Neuronal stem cell (in vitro differentiated cells): ENCODE data around the gene LAMA2.

ENCODE experiments used
- DNase-seq: peaks from one replicate; pipeline ENCODE4 v3.0.0-alpha.2; 2013; ENCODE audit warnings: low spot score
- H2AFZ ChIP-seq: one replicate; pipeline ENCODE4 v1.6.1; 2013; ENCODE audit warnings: mild to moderate bottlenecking, low read length, inconsistent platforms
- H2AK5ac ChIP-seq: 2 replicates; pipeline ENCODE4 v1.6.1; 2013; ENCODE audit warnings: low read depth, mild to moderate bottlenecking, inconsistent platforms, low read length, moderate library complexity, mixed read lengths
- H2BK120ac ChIP-seq: 2 replicates; pipeline ENCODE4 v1.6.1; 2013; ENCODE audit warnings: low read depth, mild to moderate bottlenecking, inconsistent platforms, low read length, moderate library complexity, mixed read lengths
- H2BK12ac ChIP-seq: one replicate; pipeline ENCODE4 v1.6.1; 2013; ENCODE audit warnings: low read length, inconsistent platforms
- H2BK15ac ChIP-seq: 2 replicates; pipeline ENCODE4 v1.6.1; 2013; ENCODE audit warnings: mild to moderate bottlenecking, low read length, inconsistent platforms, mixed read lengths
- H2BK5ac ChIP-seq: one replicate; pipeline ENCODE4 v1.6.1; 2013; ENCODE audit warnings: inconsistent platforms, mild to moderate bottlenecking, low read length, moderate library complexity
- H3K14ac ChIP-seq: one replicate; pipeline ENCODE4 v1.6.1; 2013; ENCODE audit warnings: low read length, inconsistent platforms
- H3K18ac ChIP-seq: 2 replicates; pipeline ENCODE4 v1.6.1; 2013; ENCODE audit warnings: low read length, inconsistent platforms
- H3K23ac ChIP-seq: 2 replicates; pipeline ENCODE4 v1.6.1; 2013; ENCODE audit warnings: low read depth, mild to moderate bottlenecking, mixed read lengths, low read length, inconsistent platforms; ENCODE audit not compliant: poor library complexity
- H3K27ac ChIP-seq: replicated peaks from 3 replicates; pipeline ENCODE4 v1.5.1; 2013; ENCODE audit warnings: low read length, inconsistent platforms
- H3K27me3 ChIP-seq, 3 experiments: 2 replicates each; pipeline ENCODE4 v1.6.1; 2013; ENCODE audit warnings: low read length in 3 of 3, mild to moderate bottlenecking in 2 of 3, inconsistent platforms in 1 of 3, low read depth in 1 of 3, mixed read lengths in 1 of 3, moderate library complexity in 1 of 3; ENCODE audit not compliant: control insufficient read depth in 3 of 3, insufficient read depth in 3 of 3
- H3K36me3 ChIP-seq, 2 donors: replicated peaks in 1 of 2; 2 replicates each; pipeline ENCODE4 v1.6.1; 2013; ENCODE audit warnings: low read length in 2 of 2; ENCODE audit not compliant: control insufficient read depth in 2 of 2, insufficient read depth in 2 of 2
- H3K4ac ChIP-seq: 2 replicates; pipeline ENCODE4 v1.6.1; 2013; ENCODE audit warnings: inconsistent platforms, mild to moderate bottlenecking, low read length, moderate library complexity
- H3K4me1 ChIP-seq, 2 donors: 1 replicate in 1 of 2; 2 replicates in 1 of 2; pipeline ENCODE4 v1.6.1; 2013; ENCODE audit warnings: low read length in 2 of 2, low read depth in 1 of 2; ENCODE audit not compliant: control insufficient read depth in 2 of 2, insufficient read depth in 1 of 2
- H3K4me2 ChIP-seq: one replicate; pipeline ENCODE4 v1.6.1; 2013; ENCODE audit warnings: mild to moderate bottlenecking, low read length, inconsistent platforms; ENCODE audit not compliant: insufficient read depth, poor library complexity, severe bottlenecking
- H3K4me3 ChIP-seq, 2 donors: 2 replicates each; pipeline ENCODE4 v1.5.1; 2013; ENCODE audit warnings: low read length in 2 of 2, mild to moderate bottlenecking in 2 of 2, inconsistent platforms in 1 of 2, moderate library complexity in 1 of 2
- H3K79me1 ChIP-seq: one replicate; pipeline ENCODE4 v1.6.1; 2013; ENCODE audit warnings: low read depth, mild to moderate bottlenecking, inconsistent platforms, low read length, moderate library complexity
- H3K9ac ChIP-seq: one replicate; pipeline ENCODE4 v1.6.1; 2013; ENCODE audit warnings: mild to moderate bottlenecking, low read depth, low read length, inconsistent platforms; ENCODE audit not compliant: poor library complexity
- H3K9me3 ChIP-seq, 2 donors: replicated peaks in 1 of 2; 2 replicates each; pipeline versions ENCODE3 to v1.6.1; 2013; ENCODE audit warnings: low read length in 2 of 2, mild to moderate bottlenecking in 2 of 2, inconsistent platforms in 1 of 2, low read depth in 1 of 2, mixed read lengths in 1 of 2, moderate library complexity in 1 of 2; ENCODE audit not compliant: control insufficient read depth in 2 of 2, insufficient read depth in 1 of 2
- H4K8ac ChIP-seq: one replicate; pipeline ENCODE4 v1.6.1; 2013; ENCODE audit warnings: low read depth, mild to moderate bottlenecking, inconsistent platforms, low read length, moderate library complexity
- H4K91ac ChIP-seq: one replicate; pipeline ENCODE4 v1.6.1; 2013; ENCODE audit warnings: low read length, low read depth, mild to moderate bottlenecking, inconsistent platforms; ENCODE audit not compliant: poor library complexity
- WGBS, 2 donors: extraction: QIAGEN DNeasy Blood & Tissue Kit; methylation state at CpG; one replicate each; pipeline ENCODE4 v1.1.7; 2013; ENCODE audit warnings: missing lambda C conversion rate in 2 of 2, mixed read lengths in 1 of 2; ENCODE audit not compliant: insufficient read length in 2 of 2, insufficient replicate concordance in 1 of 2; ENCODE audit errors: extremely low coverage in 2 of 2; 5-methylcytosine and 5-hydroxymethylcytosine counted together

Gene LAMA2

GRCh38 chr6:129253242-129253641 is 370.3 kb downstream of the LAMA2 start:
- WGBS, 2 donors = no CpG with 5 or more reads among the region's 1 CpG
- H2BK12ac ChIP-seq = no peak overlapping the region
- H3K4me3 ChIP-seq = no peak overlapping the region
- H3K18ac ChIP-seq = no peak overlapping the region
- no peak overlapping the region for H3K23ac ChIP-seq
- H3K9me3 ChIP-seq = no peaks in the 10 kb centered on the region
- no peak overlapping the region for H3K14ac ChIP-seq
- no peak overlapping the region for H2BK5ac ChIP-seq
- H3K79me1 ChIP-seq = no peaks in the 10 kb centered on the region
- no peak overlapping the region for H2AK5ac ChIP-seq
- no peak overlapping the region for H4K8ac ChIP-seq
- no peak overlapping the region for H3K4ac ChIP-seq
- no peak overlapping the region for H4K91ac ChIP-seq
- H3K27me3 ChIP-seq = no peaks in the 10 kb centered on the region
- no peak overlapping the region for H3K4me2 ChIP-seq
- no peak for DNase-seq
- no peak overlapping the region for H3K9ac ChIP-seq
- no peak overlapping the region for H2AFZ ChIP-seq
- H3K36me3 ChIP-seq = no peaks in the 10 kb centered on the region
- H2BK15ac ChIP-seq = no peak overlapping the region
- H3K27ac ChIP-seq = no peak overlapping the region
- H3K4me1 ChIP-seq = no peaks in the 10 kb centered on the region
- no peak overlapping the region for H2BK120ac ChIP-seq

GRCh38 chr6:129253727-129254126 is 370.8 kb downstream of the LAMA2 start:
- H3K4me2 ChIP-seq = no peak overlapping the region
- no peak overlapping the region for H2AFZ ChIP-seq
- WGBS, 2 donors = no CpG with 5 or more reads among the region's 6 CpGs
- H2BK5ac ChIP-seq = no peak overlapping the region
- H4K8ac ChIP-seq = no peak overlapping the region
- no peak overlapping the region for H3K18ac ChIP-seq
- H3K23ac ChIP-seq = no peak overlapping the region
- H3K36me3 ChIP-seq = no peaks in the 10 kb centered on the region
- H4K91ac ChIP-seq = no peak overlapping the region
- H3K9ac ChIP-seq = no peak overlapping the region
- DNase-seq = no peak
- no peak overlapping the region for H2BK15ac ChIP-seq
- H3K4ac ChIP-seq = no peak overlapping the region
- no peak overlapping the region for H2AK5ac ChIP-seq
- H3K14ac ChIP-seq = no peak overlapping the region
- H3K4me3 ChIP-seq = no peak overlapping the region
- H3K79me1 ChIP-seq = no peaks in the 10 kb centered on the region
- no peaks in the 10 kb centered on the region for H3K27me3 ChIP-seq
- no peak overlapping the region for H3K27ac ChIP-seq
- H3K4me1 ChIP-seq = no peaks in the 10 kb centered on the region
- no peak overlapping the region for H2BK120ac ChIP-seq
- H2BK12ac ChIP-seq = no peak overlapping the region
- no peaks in the 10 kb centered on the region for H3K9me3 ChIP-seq

- H2AK5ac ChIP-seq = no peak overlapping the region
- no peak overlapping the region for H4K91ac ChIP-seq
- H3K4ac ChIP-seq = no peak overlapping the region
- H3K4me2 ChIP-seq = no peak overlapping the region
- no peak overlapping the region for H2BK15ac ChIP-seq
- H2BK120ac ChIP-seq = no peak overlapping the region
- no peak overlapping the region for H3K14ac ChIP-seq
- H3K9me3 ChIP-seq = no peaks in the 10 kb centered on the region
- no peak overlapping the region for H3K4me3 ChIP-seq
- H3K23ac ChIP-seq = no peak overlapping the region
- no peak overlapping the region for H3K18ac ChIP-seq
- no peaks in the 10 kb centered on the region for H3K4me1 ChIP-seq
- H3K36me3 ChIP-seq = no peaks in the 10 kb centered on the region
- H3K27ac ChIP-seq = no peak overlapping the region
- no peak overlapping the region for H4K8ac ChIP-seq
- no peak for DNase-seq
- no peak overlapping the region for H3K9ac ChIP-seq
- no peak overlapping the region for H2BK12ac ChIP-seq
- no peak overlapping the region for H2BK5ac ChIP-seq
- H3K79me1 ChIP-seq = no peaks in the 10 kb centered on the region
- H3K27me3 ChIP-seq = no peaks in the 10 kb centered on the region
- H2AFZ ChIP-seq = no peak overlapping the region
Observed at GRCh38 chr6:129257196-129257595, 374.3 kb downstream of the LAMA2 start.

- H3K27ac ChIP-seq = no peak overlapping the region
- WGBS, 2 donors = no CpG with 5 or more reads among the region's 1 CpG
- H4K8ac ChIP-seq = no peak overlapping the region
- H3K36me3 ChIP-seq = no peaks in the 10 kb centered on the region
- H2AFZ ChIP-seq = no peak overlapping the region
- H2BK120ac ChIP-seq = no peak overlapping the region
- H2AK5ac ChIP-seq = no peak overlapping the region
- no peak overlapping the region for H2BK12ac ChIP-seq
- H3K27me3 ChIP-seq = no peaks in the 10 kb centered on the region
- no peak overlapping the region for H4K91ac ChIP-seq
- H3K79me1 ChIP-seq = no peaks in the 10 kb centered on the region
- no peak for DNase-seq
- H3K18ac ChIP-seq = no peak overlapping the region
- H2BK5ac ChIP-seq = no peak overlapping the region
- H3K9me3 ChIP-seq = no peaks in the 10 kb centered on the region
- H3K14ac ChIP-seq = no peak overlapping the region
- no peak overlapping the region for H3K4me3 ChIP-seq
- no peak overlapping the region for H2BK15ac ChIP-seq
- no peak overlapping the region for H3K4ac ChIP-seq
- no peak overlapping the region for H3K4me2 ChIP-seq
- H3K23ac ChIP-seq = no peak overlapping the region
- no peak overlapping the region for H3K9ac ChIP-seq
- H3K4me1 ChIP-seq = no peaks in the 10 kb centered on the region
Observed at GRCh38 chr6:129262661-129263060, 379.7 kb downstream of the LAMA2 start.
